DMS53 treated with DMSO at 0.1 percent for 48 hours (cell line): ENCODE data around the gene OR6B2.
"Not testable (repeated sequence)": the region's sequence is repeated elsewhere in the genome, so short reads cannot be mapped to it uniquely, and the experiment has no call there.

Experiments
- DNase-seq: peaks from one replicate; lab custom pipeline; 2025; ENCODE audit not compliant: unreplicated experiment; lab: John Stamatoyannopoulos, UW

Gene OR6B2

GRCh38 chr2:240030379-240031094, at the start of gene OR6B2:
Gene OR6B2, minus strand, starts transcription at chr2:240030429. Its CDS starts 0 bp downstream, at chr2:240030429.
- DNase-seq: no peak

- DNase-seq: no peak
These were observed 48.4 kb upstream of the OR6B2 start for GRCh38 chr2:240078631-240079030.

GRCh38 chr2:240077442-240077841, 47.2 kb upstream of the OR6B2 start:
- DNase-seq: no peak

GRCh38 chr2:240074545-240074944, 44.3 kb upstream of the OR6B2 start:
- no peak for DNase-seq

- no peak for DNase-seq
These were observed 40.7 kb upstream of the OR6B2 start for GRCh38 chr2:240070907-240071306.

GRCh38 chr2:240069829-240070228, 39.6 kb upstream of the OR6B2 start:
- no peak for DNase-seq

- no peak for DNase-seq
These were observed 38.0 kb upstream of the OR6B2 start for GRCh38 chr2:240068193-240068592.

GRCh38 chr2:240066489-240066888, 36.3 kb upstream of the OR6B2 start:
- DNase-seq: no peak

GRCh38 chr2:240064898-240065297, 34.7 kb upstream of the OR6B2 start:
- DNase-seq: no peak

GRCh38 chr2:240060977-240061591, 30.9 kb upstream of the OR6B2 start:
- DNase-seq: peak; percentile 75

GRCh38 chr2:240056678-240057077, 26.4 kb upstream of the OR6B2 start:
- DNase-seq: no peak

- DNase-seq: no peak
These were observed 25.1 kb upstream of the OR6B2 start for GRCh38 chr2:240055177-240055917.

- DNase-seq: no peak
These were observed 23.2 kb upstream of the OR6B2 start, which contains the start of gene OR6B3 for GRCh38 chr2:240053173-240054155. Gene OR6B3, minus strand, starts transcription at chr2:240053521.

- DNase-seq: no peak
These were observed 22.3 kb upstream of the OR6B2 start for GRCh38 chr2:240052524-240052923.

GRCh38 chr2:240051697-240052096, 21.5 kb upstream of the OR6B2 start:
- DNase-seq: no peak

GRCh38 chr2:240050278-240050677, 20.0 kb upstream of the OR6B2 start:
- DNase-seq: no peak

GRCh38 chr2:240048237-240048636, 18.0 kb upstream of the OR6B2 start:
- DNase-seq: no peak

- no peak for DNase-seq
These were observed 14.9 kb upstream of the OR6B2 start for GRCh38 chr2:240045098-240045497.

- DNase-seq: not testable (repeated sequence)
These were observed 13.9 kb upstream of the OR6B2 start for GRCh38 chr2:240044096-240044495.

GRCh38 chr2:240043279-240043989, 13.2 kb upstream of the OR6B2 start:
- DNase-seq: no peak
